Mucosa of descending colon (tissue), 3 donors: ENCODE results near the gene PAN2. TPM values are rescaled to one million over a fixed set of nuclear protein-coding genes. Genes with fewer than 3 reads are reported as not detected.

Experiments used
- ATAC-seq: fragments of 200-7000 bp; cut with Tn5 transposase; one replicate; pipeline ENCODE4 v1.9.1; 2020; ENCODE audit warnings: mild to moderate bottlenecking, moderate library complexity
- DNase-seq, 3 donors: peaks; one replicate each; pipeline ENCODE4 v3.0.0-alpha.2; 2020
- H3K36me3 ChIP-seq: fragments of 200-600 bp; one replicate; pipeline ENCODE4 v1.8.0; 2021; ENCODE audit warnings: low read depth, mild to moderate bottlenecking
- H3K4me1 ChIP-seq: fragments of 200-600 bp; one replicate; pipeline ENCODE4 v1.8.0; 2021; ENCODE audit warnings: low read depth, mild to moderate bottlenecking
- H3K4me3 ChIP-seq: fragments of 200-600 bp; one replicate; pipeline ENCODE4 v1.8.0; 2021; ENCODE audit warnings: mild to moderate bottlenecking
- H3K9me3 ChIP-seq: fragments of 200-600 bp; one replicate; pipeline ENCODE4 v1.8.0; 2021; ENCODE audit warnings: mild to moderate bottlenecking
- CTCF ChIP-seq: fragments of 200-600 bp; IDR thresholded peaks from one replicate; pipeline ENCODE4 v1.8.0; 2022; ENCODE audit warnings: antibody characterized with exemption, mild to moderate bottlenecking
- intact Hi-C, 2 donors: fragments of 100-400 bp; cut with DNase I in 1 of 2; cut with micrococcal nuclease in 1 of 2; formaldehyde crosslinking; loops; one replicate each; pipeline versions ENCODE4 v1.11.0 to v1.11.1; 2022; cut with DNase I, micrococcal nuclease
- long read RNA-seq, 2 donors: library from polyadenylated mRNA; unstranded; transcript quantifications; one replicate each; pipeline ENCODE4 v2.0.0, GENCODE V29; 2019 to 2021
- total RNA-seq, 3 donors: library from RNA; stranded (reverse); fragmentation: NEBNext Ultra II Directional in 2 of 3; extraction: Animal tissue kit (Norgen Biotek cat#: 25700) in 2 of 3; gene quantifications; one replicate each; pipeline versions ENCODE4 v1.2.1 to v1.2.4, GENCODE V29; 2021 to 2023
- donor health status: DM: no; HTN: no; CAD: no; lungs with moderate emphysema.
- donor health status: DM: no; HTN: no; CAD: no.
- donor health status: DM: no; HTN: yes; CAD: no.

The PAN2 gene, protein sequence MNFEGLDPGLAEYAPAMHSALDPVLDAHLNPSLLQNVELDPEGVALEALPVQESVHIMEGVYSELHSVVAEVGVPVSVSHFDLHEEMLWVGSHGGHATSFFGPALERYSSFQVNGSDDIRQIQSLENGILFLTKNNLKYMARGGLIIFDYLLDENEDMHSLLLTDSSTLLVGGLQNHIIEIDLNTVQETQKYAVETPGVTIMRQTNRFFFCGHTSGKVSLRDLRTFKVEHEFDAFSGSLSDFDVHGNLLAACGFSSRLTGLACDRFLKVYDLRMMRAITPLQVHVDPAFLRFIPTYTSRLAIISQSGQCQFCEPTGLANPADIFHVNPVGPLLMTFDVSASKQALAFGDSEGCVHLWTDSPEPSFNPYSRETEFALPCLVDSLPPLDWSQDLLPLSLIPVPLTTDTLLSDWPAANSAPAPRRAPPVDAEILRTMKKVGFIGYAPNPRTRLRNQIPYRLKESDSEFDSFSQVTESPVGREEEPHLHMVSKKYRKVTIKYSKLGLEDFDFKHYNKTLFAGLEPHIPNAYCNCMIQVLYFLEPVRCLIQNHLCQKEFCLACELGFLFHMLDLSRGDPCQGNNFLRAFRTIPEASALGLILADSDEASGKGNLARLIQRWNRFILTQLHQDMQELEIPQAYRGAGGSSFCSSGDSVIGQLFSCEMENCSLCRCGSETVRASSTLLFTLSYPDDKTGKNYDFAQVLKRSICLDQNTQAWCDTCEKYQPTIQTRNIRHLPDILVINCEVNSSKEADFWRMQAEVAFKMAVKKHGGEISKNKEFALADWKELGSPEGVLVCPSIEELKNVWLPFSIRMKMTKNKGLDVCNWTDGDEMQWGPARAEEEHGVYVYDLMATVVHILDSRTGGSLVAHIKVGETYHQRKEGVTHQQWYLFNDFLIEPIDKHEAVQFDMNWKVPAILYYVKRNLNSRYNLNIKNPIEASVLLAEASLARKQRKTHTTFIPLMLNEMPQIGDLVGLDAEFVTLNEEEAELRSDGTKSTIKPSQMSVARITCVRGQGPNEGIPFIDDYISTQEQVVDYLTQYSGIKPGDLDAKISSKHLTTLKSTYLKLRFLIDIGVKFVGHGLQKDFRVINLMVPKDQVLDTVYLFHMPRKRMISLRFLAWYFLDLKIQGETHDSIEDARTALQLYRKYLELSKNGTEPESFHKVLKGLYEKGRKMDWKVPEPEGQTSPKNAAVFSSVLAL
- 10 to 100 TPM; 61.4 to 73.5 (median 61.9) TPM for total RNA-seq
- long read RNA-seq, donor 1, full-length matches to known transcripts = 3 of 16 reads
- long read RNA-seq, donor 1, partial matches to known transcripts = 3 of 16 reads
- long read RNA-seq, donor 1, other reads (novel, unspliced or antisense) = 10 of 16 reads
- long read RNA-seq, donor 2, partial matches to known transcripts = 0 of 1 reads
- long read RNA-seq, donor 2, other reads (novel, unspliced or antisense) = 1 of 1 reads

GRCh38 chr12:56333679-56334489 is at the start of gene PAN2:
Gene PAN2, minus strand, starts transcription at chr12:56334000. Its CDS starts 906 bp downstream, at chr12:56333094.
- peak; percentile 94 to 97 (median 96) for DNase-seq
- no peaks in the 10 kb centered on the region for H3K36me3 ChIP-seq
- no peak for TF ChIP-seq CTCF
- peak within 1 kb of the TSS; percentile 30 for H3K4me3 ChIP-seq
- intact Hi-C loops = no loop called here
- ATAC-seq = peak; percentile 98
- H3K9me3 ChIP-seq = no peaks in the 10 kb centered on the region
- peaks cover 4% of the 10 kb centered on the region for H3K4me1 ChIP-seq

DNA sequence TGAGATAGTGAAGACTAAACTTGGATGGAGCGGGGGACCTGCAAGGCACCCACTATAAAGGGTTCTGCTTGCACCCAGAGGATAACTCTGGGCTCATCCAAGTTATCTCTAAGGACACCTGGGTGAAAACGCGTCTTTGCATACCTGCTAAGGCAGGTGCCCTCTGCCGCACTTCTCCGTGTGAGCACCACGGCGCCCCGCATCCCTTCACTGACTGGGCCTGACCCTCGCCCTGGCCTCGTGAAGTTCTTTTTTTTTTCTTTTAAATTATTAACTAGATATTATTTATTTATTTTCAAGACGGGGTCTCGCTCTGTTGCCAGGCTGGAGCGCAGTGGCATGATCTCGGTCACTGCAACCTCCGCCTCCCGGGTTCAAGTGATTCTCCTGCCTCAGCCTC is 48.8 kb upstream of the PAN2 start:
- TF ChIP-seq CTCF = no peak
- Histone ChIP-seq H3K4me1 (no peaks in the 10 kb centered on the region), H3K9me3 (no peaks in the 10 kb centered on the region), H3K36me3 (no peaks in the 10 kb centered on the region), H3K4me3 (no peak overlapping the region)
- intact Hi-C loops = no loop called here
- DNase-seq = no peak
- ATAC-seq = no peak

- Histone ChIP-seq H3K36me3 (no peaks in the 10 kb centered on the region), H3K9me3 (no peaks in the 10 kb centered on the region), H3K4me3 (no peak overlapping the region), H3K4me1 (no peaks in the 10 kb centered on the region)
- no peak for TF ChIP-seq CTCF
- intact Hi-C loops = no loop called here
- ATAC-seq (no peak), DNase-seq (no peak)
These were observed 44.2 kb upstream of the PAN2 start for GRCh38 chr12:56377989-56378316.

DNA sequence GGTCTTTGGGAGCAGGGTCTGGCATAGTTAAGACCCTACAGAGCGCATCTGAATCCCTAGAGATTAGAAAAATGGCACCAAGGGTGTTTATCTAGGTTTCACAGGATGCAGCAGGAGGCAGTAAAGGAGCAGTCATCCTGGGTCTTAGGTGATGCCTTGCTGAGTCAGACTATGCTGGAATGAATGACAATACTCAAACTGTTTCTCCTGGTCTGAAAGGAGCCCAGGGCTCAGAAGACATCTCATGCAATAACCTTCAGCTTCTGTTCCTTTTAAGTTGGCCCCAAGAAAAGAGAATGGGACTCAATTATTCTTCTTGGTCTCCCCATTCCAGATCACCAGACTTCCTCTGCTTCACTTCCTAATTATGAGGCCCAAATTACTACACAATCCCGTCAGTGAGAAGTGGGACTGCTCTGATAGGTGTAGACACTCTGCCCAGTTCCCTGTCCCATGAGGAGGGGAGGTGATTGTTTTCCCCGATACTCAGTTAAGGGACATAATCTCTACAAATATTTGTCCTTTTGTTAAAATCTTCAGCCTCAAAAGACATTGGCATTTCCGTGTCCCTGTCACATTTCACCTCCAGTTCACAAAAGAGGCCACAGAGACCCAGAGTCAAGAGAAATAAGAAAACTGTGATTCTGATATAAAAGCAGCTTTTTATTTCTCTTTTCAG is 43.6 kb upstream of the PAN2 start:
- intact Hi-C loops = no loop called here
- Histone ChIP-seq H3K4me1 (no peaks in the 10 kb centered on the region), H3K4me3 (no peak overlapping the region), H3K9me3 (no peaks in the 10 kb centered on the region), H3K36me3 (no peaks in the 10 kb centered on the region)
- ATAC-seq (no peak), DNase-seq (no peak)
- TF ChIP-seq CTCF = no peak
